A549 (cell line): ENCODE data around the gene COPS4.

Source experiments
- CBX2 ChIP-seq: fragments of 200-600 bp; sonication (generic); IDR thresholded peaks from 2 replicates; pipeline ENCODE4 v1.6.1; 2016; ENCODE audit warnings: low read depth, mild to moderate bottlenecking, borderline replicate concordance
- CHD2 ChIP-seq: fragments of 150-350 bp; IDR thresholded peaks from 2 replicates; pipeline ENCODE4 v1.6.1; 2014; ENCODE audit warnings: low read length; ENCODE audit not compliant: partially characterized antibody
- EP300 ChIP-seq, 2 experiments: fragments of >200 bp; sonication (Bioruptor Twin); formaldehyde crosslinking; IDR thresholded peaks; 2 replicates in 1 of 2; 3 replicates in 1 of 2; pipeline ENCODE4 v1.6.1; 2016 to 2017
- ESRRA ChIP-seq: fragments of 150-350 bp; IDR thresholded peaks from 2 replicates; pipeline ENCODE4 v1.6.1; 2014; ENCODE audit warnings: mild to moderate bottlenecking, low read length, borderline replicate concordance
- FOXS1 ChIP-seq: fragments of 250-450 bp; sonication (Bioruptor Pico); IDR thresholded peaks from 2 replicates; pipeline ENCODE4 v1.5.0; 2020; ENCODE audit warnings: mild to moderate bottlenecking, moderate library complexity
- POLR2A ChIP-seq: IDR thresholded peaks from 2 replicates; pipeline ENCODE4 v1.6.1; 2012; ENCODE audit warnings: mild to moderate bottlenecking, low read length
- POLR2AphosphoS2 ChIP-seq: conservative IDR thresholded peaks from 2 replicates; pipeline ENCODE4 v1.6.1; 2012; ENCODE audit warnings: low read length, improper control_type of control experiment, inconsistent platforms
- RCOR1 ChIP-seq: fragments of 150-350 bp; IDR thresholded peaks from 2 replicates; pipeline ENCODE4 v1.6.1; 2014; ENCODE audit warnings: antibody characterized with exemption, low read length, low read depth
- ZNF302 ChIP-seq: fragments of 250-450 bp; sonication (Bioruptor Pico); IDR thresholded peaks from 2 replicates; pipeline ENCODE4 v1.9.0; 2021; ENCODE audit warnings: inconsistent platforms, mild to moderate bottlenecking, moderate library complexity
- TF ChIP-seq, protein P1 (sequence below): fragments of >200 bp; sonication (Bioruptor Twin); formaldehyde crosslinking; IDR thresholded peaks from 3 replicates; pipeline ENCODE4 v1.6.1; 2016
- TF ChIP-seq, protein P2 (sequence below): fragments of >200 bp; sonication (Bioruptor Twin); formaldehyde crosslinking; IDR thresholded peaks from 3 replicates; pipeline ENCODE4 v1.5.1; 2016
- TF ChIP-seq, protein P3 (sequence below): IDR thresholded peaks from 2 replicates; pipeline ENCODE4 v1.6.1; 2012

DNA sequence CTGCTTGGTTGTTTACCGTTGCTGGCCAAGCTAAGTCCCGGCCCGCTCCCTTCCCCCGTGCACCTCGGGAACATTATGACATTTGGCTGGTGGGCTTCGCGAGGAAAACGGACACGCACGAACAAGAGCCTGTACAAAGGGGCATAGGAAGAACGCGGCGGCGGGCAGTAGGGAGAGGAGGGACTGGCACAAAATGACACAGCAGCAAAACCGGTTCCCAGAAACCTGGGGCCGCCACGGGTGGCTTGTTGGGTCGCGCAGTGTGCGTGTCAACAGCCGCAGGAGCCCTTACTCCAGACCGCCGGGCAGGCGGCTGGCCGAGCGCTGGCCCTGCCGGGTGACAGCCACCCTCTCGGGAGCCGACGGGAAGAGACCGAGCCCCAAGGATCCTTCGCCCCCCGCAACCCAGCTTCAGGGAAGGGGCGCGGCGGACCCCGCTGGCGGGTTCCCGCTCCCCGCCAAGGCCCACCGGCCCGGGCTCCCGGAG, 22.7 kb upstream of the COPS4 start:
- TF ChIP-seq, protein P1, sequence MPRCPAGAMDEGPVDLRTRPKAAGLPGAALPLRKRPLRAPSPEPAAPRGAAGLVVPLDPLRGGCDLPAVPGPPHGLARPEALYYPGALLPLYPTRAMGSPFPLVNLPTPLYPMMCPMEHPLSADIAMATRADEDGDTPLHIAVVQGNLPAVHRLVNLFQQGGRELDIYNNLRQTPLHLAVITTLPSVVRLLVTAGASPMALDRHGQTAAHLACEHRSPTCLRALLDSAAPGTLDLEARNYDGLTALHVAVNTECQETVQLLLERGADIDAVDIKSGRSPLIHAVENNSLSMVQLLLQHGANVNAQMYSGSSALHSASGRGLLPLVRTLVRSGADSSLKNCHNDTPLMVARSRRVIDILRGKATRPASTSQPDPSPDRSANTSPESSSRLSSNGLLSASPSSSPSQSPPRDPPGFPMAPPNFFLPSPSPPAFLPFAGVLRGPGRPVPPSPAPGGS = no peak
- TF ChIP-seq POLR2A (no peak), CBX2 (no peak), POLR2AphosphoS2 (no peak), ESRRA (no peak), CHD2 (no peak), ZNF302 (CRISPR knock-in tag) (no peak), FOXS1 (CRISPR knock-in tag) (no peak), RCOR1 (no peak), EP300 (IDR thresholded peaks at IDR 0.05) (no peak)
- TF ChIP-seq, protein P2, sequence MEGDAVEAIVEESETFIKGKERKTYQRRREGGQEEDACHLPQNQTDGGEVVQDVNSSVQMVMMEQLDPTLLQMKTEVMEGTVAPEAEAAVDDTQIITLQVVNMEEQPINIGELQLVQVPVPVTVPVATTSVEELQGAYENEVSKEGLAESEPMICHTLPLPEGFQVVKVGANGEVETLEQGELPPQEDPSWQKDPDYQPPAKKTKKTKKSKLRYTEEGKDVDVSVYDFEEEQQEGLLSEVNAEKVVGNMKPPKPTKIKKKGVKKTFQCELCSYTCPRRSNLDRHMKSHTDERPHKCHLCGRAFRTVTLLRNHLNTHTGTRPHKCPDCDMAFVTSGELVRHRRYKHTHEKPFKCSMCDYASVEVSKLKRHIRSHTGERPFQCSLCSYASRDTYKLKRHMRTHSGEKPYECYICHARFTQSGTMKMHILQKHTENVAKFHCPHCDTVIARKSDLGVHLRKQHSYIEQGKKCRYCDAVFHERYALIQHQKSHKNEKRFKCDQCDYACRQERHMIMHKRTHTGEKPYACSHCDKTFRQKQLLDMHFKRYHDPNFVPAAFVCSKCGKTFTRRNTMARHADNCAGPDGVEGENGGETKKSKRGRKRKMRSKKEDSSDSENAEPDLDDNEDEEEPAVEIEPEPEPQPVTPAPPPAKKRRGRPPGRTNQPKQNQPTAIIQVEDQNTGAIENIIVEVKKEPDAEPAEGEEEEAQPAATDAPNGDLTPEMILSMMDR = no peak
- TF ChIP-seq, protein P3, sequence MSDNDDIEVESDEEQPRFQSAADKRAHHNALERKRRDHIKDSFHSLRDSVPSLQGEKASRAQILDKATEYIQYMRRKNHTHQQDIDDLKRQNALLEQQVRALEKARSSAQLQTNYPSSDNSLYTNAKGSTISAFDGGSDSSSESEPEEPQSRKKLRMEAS = no peak
